Keratinocyte (primary cell): ENCODE results near the gene SCUBE1.

ENCODE experiments used
- CTCF ChIP-seq, 3 experiments: IDR thresholded peaks in 1 of 3; conservative IDR thresholded peaks in 1 of 3; optimal IDR thresholded peaks in 1 of 3; 2 replicates in 2 of 3; 3 replicates in 1 of 3; pipeline versions ENCODE3 to v1.5.1; 2011; ENCODE audit warnings: low read length in 3 of 3, mild to moderate bottlenecking in 3 of 3, moderate library complexity in 2 of 3, control low read depth in 1 of 3, inconsistent platforms in 1 of 3; ENCODE audit not compliant: insufficient read depth in 2 of 3; ENCODE audit errors: extremely low read depth in 1 of 3
- EZH2 ChIP-seq: IDR thresholded peaks from one replicate; pipeline ENCODE4 v1.6.1; 2012; ENCODE audit warnings: inconsistent platforms, mild to moderate bottlenecking, low read length, moderate library complexity

GRCh38 chr22:43303751-43304150 lies 39.4 kb downstream of the SCUBE1 start:
- TF ChIP-seq CTCF (optimal IDR thresholded peaks at IDR 0.05 in 1 of 3, IDR thresholded peaks at IDR 0.05 in 1 of 3, conservative IDR thresholded peaks at IDR 0.05 in 1 of 3; ENCODE audit: extremely low read depth in 1 of 3, insufficient read depth in 2 of 3, low read length in 3 of 3) (no peak), EZH2 (no peak)
